NCI-H82 (cell line): ENCODE data around the gene CDT1.

ENCODE experiments used
- DNase-seq: peaks from one replicate; lab custom pipeline; 2025; lab: John Stamatoyannopoulos, UW

CDT1 gene

GRCh38 chr16:88836791-88837190 lies 33.2 kb downstream of the CDT1 start:
- DNase-seq: no peak

DNA sequence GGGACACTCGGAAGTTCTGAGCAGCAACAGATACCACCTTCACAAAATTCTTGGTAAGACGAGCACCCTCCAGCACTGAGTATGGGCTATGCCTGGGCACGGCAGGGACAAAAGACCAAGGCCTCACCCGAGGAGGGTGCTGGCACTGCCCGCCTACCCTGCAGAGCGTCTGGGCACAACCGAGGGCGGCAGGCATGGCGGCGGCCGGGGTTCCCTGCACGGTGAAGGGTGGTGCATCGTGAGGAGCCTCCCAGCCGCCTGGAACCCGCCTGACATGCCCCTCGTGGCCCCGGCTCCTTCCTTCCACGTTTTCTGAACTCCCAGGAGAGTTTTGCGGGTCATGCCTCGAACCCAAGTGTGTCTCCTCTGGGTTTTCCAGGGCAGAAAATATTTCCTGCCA lies 34.2 kb downstream of the CDT1 start:
- no peak for DNase-seq

GRCh38 chr16:88838566-88838965 lies 35.0 kb downstream of the CDT1 start:
- no peak for DNase-seq

DNA sequence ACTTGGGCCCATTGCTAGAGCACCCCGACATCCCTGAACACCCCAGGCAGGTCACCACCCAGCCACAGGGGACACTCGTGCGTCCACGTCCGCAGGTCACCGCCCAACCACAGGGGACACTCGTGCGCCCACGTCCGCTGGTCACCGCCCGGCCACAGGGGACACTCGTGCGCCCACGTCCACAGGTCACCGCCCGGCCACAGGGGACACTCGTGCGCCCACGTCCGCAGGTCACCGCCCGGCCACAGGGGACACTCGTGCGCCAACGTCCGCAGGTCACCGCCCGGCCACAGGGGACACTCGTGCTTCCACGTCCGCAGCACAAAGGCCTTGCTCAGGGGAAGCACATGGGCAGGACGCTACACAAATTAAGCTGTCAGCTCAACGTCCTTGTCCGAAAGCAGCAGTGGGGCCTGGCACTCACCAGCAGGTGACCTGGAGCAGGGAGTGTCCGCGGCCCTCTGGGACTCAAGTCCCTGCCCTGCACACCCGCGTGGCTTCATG lies 35.5 kb downstream of the CDT1 start:
- DNase-seq: no peak

DNA sequence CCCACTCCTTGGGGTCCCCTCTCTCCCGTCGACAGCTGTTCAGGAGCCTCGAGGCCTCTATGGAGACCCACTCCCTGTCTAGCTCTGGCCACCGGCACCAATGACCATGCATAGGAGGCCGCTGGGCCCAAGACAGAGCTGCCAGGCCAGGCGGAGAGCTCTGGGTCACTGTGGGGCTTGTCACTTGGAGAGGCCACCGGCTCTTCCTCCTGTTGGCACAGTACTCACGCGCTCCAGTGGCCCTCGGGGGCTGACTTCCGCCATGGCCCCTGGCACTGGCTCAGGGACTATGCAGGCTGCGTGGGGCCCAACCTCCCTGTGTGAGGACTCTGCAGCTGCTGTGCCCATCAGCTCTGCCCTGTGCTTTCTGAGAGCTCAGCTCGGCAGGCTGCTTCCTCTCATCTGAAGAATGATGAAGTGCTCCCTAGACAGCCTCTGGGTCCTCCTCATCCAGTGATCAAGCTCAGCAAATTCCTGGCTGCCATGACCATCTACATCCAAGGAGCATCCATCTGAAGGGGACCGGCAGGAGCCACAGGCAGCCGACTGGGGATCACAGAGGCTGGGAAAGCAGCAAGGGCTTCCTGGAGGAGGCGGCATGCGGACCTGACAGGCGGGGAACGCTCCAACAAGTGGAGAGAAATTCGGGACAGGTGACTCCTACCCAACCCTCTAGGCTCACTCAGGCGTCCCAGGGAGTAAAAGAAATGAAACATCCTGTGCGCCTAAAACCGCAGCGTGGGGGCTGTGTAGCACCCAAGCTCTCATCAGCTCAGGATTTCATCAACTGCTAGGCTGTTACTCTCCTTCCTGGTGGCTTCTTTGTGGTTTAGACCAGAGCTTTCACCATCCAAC lies 36.4 kb downstream of the CDT1 start:
- DNase-seq: no peak

- DNase-seq: no peak
Measured at GRCh38 chr16:88840600-88841215, 37.1 kb downstream of the CDT1 start.

GRCh38 chr16:88841521-88842307 lies 38.1 kb downstream of the CDT1 start:
- no peak for DNase-seq

GRCh38 chr16:88842308-88842756 lies 38.7 kb downstream of the CDT1 start:
- DNase-seq: no peak

GRCh38 chr16:88842806-88843205 lies 39.2 kb downstream of the CDT1 start:
- DNase-seq: no peak

GRCh38 chr16:88843256-88843655 lies 39.7 kb downstream of the CDT1 start:
- no peak for DNase-seq

- DNase-seq: peak; percentile 29
Measured at GRCh38 chr16:88844419-88845036, 40.9 kb downstream of the CDT1 start.

- DNase-seq: no peak
Measured at GRCh38 chr16:88846088-88846487, 42.5 kb downstream of the CDT1 start.

DNA sequence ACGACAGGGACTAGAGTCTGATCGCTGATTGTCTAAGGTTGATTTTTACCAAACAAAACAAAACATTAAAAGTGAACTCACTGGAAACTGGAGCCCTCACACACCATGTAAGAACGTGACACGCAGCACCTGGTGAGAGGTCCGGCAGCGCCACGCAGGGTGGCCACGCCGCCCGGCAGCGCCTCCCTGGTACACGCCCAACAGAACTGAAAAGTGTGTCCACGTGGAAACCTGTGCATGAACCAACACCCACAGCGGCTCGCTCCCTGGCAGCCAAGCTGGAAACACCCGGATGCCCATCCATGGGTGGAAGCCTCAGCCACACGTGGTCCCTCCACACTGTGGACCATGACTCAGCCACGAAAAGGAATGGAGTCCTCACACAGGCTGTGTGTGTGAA lies 44.1 kb downstream of the CDT1 start:
- no peak for DNase-seq

GRCh38 chr16:88848557-88848956 lies 45.0 kb downstream of the CDT1 start:
- no peak for DNase-seq

- DNase-seq: no peak
Measured at GRCh38 chr16:88850531-88851199, 47.1 kb downstream of the CDT1 start.

DNA sequence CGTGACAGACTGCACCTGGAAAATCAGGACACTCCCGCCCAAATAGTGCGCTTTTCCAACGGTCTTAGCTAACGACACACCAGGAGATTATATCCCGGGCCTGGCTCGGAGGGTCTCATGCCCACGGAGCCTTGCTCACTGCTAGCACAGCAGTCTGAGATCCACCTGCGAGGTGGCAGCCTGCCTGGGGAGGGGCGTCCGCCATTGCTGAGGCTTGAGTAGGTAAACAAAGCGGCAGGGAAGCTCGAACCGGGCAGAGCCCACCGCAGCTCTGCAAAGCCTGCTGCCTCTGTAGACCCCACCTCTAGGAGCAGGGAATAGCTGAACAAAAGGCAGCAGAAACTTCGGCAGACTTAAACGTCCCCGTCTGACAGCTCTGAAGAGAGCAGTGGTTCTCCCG lies 48.0 kb downstream of the CDT1 start:
- DNase-seq: no peak

GRCh38 chr16:88853325-88853941 lies 49.8 kb downstream of the CDT1 start:
- DNase-seq: no peak

DNA sequence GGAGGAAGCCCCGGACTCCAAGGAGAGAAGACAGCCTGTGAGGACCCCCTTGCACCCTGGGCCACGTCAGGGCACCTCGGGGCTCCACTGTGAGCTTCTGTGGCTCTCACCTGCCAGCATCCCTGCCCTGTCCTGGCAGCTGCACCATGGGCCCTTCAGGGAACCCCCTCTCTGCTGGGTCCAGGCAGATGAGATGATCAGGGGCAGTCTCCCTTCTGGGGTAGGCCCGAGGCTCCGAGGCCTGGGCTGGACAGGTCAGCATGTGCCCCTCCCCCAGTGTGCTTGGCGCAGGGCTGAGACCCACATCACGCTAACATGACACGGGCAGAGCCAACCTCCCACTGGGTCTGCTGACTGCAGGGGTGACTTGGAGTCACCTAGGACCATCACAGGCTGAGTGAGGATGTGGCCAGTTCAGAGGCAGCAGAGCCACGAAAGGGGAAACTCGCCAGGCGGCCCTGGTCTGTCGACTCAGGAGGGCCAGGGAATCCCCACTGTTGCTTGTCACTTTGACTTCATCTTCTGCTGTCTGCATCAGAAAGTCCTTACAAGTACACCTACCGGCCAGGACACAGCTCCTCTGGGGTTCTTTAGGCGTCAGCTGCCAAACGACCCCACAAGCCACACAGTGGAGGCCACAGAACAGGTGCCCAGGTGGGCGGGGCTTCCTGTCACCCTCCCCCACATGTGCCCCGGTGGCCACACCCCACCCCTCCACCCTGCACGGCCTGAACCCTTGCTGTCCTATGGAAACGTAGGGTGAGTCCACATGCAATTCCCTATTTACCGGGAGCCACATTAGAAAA lies 50.9 kb downstream of the CDT1 start:
- DNase-seq: no peak

DNA sequence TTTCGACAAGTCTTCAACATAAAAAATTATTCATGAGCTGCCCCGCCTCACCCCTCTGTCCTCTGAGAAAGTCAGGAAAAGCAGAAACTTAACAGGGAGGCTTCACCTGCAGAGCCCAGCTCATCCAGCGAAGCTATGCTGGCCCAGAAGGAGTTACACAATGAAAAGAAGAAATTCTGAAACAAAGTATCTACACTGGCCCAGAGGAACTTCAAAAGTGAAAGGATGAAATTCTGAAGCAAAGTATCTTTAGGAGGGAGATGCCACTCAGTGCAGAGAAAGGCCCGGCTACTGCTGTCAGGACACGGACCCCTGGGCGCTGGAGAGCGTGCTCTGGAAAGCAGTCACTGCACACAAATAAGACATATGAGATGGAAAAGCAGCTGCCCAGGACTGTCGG lies 51.6 kb downstream of the CDT1 start:
- no peak for DNase-seq

GRCh38 chr16:88855736-88856121 lies 52.1 kb downstream of the CDT1 start:
- no peak for DNase-seq
